ENCODE data around the gene RANBP9. TPM values are rescaled to one million over a fixed set of nuclear protein-coding genes. Genes with fewer than 3 reads are reported as not detected.

Gene RANBP9
- total and polyA plus RNA-seq, 2 of the 13 experiments (the other 11 are each of a cell fraction or from before 2014, with no cell fraction given): 26.6 to 30.6 TPM

- TF ChIP-seq TFAP4 (IDR thresholded peaks at IDR 0.05; ENCODE audit: borderline replicate concordance, low read depth) (no peak), FOXC1 (CRISPR knock-in tag; IDR thresholded peaks at IDR 0.05; ENCODE audit: borderline replicate concordance) (no peak), MAF1 (CRISPR knock-in tag; IDR thresholded peaks at IDR 0.05; ENCODE audit: borderline replicate concordance) (no peak), ZNF331 (CRISPR knock-in tag; IDR thresholded peaks at IDR 0.05) (no peak), MBD4 (IDR thresholded peaks at IDR 0.05; ENCODE audit: borderline replicate concordance, low read length) (no peak), ADNP (CRISPR knock-in tag; IDR thresholded peaks at IDR 0.05) (no peak), ZNF724P (CRISPR knock-in tag; IDR thresholded peaks at IDR 0.05; ENCODE audit: borderline replicate concordance) (no peak), KAT7 (CRISPR knock-in tag; IDR thresholded peaks at IDR 0.05; ENCODE audit: borderline replicate concordance) (no peak), ZFYVE20 (CRISPR knock-in tag; IDR thresholded peaks at IDR 0.05; ENCODE audit: borderline replicate concordance, low read depth) (no peak), ZFP82 (CRISPR knock-in tag; IDR thresholded peaks at IDR 0.05; ENCODE audit: borderline replicate concordance) (no peak), PITX1 (CRISPR knock-in tag; IDR thresholded peaks at IDR 0.05) (peak; percentile 64), EED (CRISPR knock-in tag; IDR thresholded peaks at IDR 0.05) (no peak), SMAD3 (CRISPR knock-in tag; IDR thresholded peaks at IDR 0.05) (no peak), HOMEZ (CRISPR knock-in tag; IDR thresholded peaks at IDR 0.05; ENCODE audit: low read depth) (peak; percentile 77; the same call in 1 of the 2 replicates), PPARG (CRISPR knock-in tag; conservative IDR thresholded peaks at IDR 0.05) (0 out of 2 replicates have a peak, but pooled peaks have one; percentile 32), HNF1B (CRISPR knock-in tag; IDR thresholded peaks at IDR 0.05) (no peak), HNF4A (CRISPR knock-in tag; IDR thresholded peaks at IDR 0.05) (peak; percentile 82), IRF2 (CRISPR knock-in tag; IDR thresholded peaks at IDR 0.05) (no peak), SAP130 (CRISPR knock-in tag; IDR thresholded peaks at IDR 0.05; ENCODE audit: low read depth) (peak; percentile 37; the same call in 1 of the 2 replicates)
Observed at GRCh38 chr6:13660893-13661292, 50.7 kb downstream of the RANBP9 start (continued).
